Left forelimb (tissue), 1 donor: ENCODE results near the gene HIBCH.

Experiments used
- DNase-seq: peaks from one replicate; pipeline ENCODE4 v3.0.0-alpha.2; 2018; ENCODE audit warnings: low spot score

HIBCH gene

GRCh38 chr2:190156530-190157212, 163.0 kb downstream of the HIBCH start:
- no peak for DNase-seq
